Endothelial cell of umbilical vein (primary cell): ENCODE results near the gene YPEL4. TPM values are rescaled to one million over a fixed set of nuclear protein-coding genes. Genes with fewer than 3 reads are reported as not detected.

Experiments used
- BruUV-seq: library from RNA; stranded (reverse); fragments of 400-500 nt; replicated peaks from 2 replicates; lab custom pipeline; 2021; lab: Mats Ljungman, UMichigan
- CTCF ChIA-PET: fragments of 300-600, 350-600 bp; sonication (Branson Sonifier 250); formaldehyde crosslinking; loops from one replicate; lab custom pipeline; 2021; ENCODE audit warnings: antibody characterized with exemption, inconsistent platforms; lab: Charles Lee
- POLR2A ChIA-PET: fragments of 300-600, 350-600 bp; sonication (Branson Sonifier 250); formaldehyde crosslinking; loops from one replicate; lab custom pipeline; 2021; ENCODE audit warnings: antibody characterized with exemption, inconsistent platforms; lab: Charles Lee
- DNase-seq: peaks from one replicate; pipeline ENCODE4 v3.0.0-alpha.2; 2011; ENCODE audit warnings: low read depth, low spot score
- FAIRE-seq: peaks from 2 replicates; lab custom pipeline; 2011; peaks lifted over from hg19 to GRCh38; lab: Jason Lieb, UNC
- H2AFZ ChIP-seq: 2 replicates; pipeline ENCODE4 v1.6.0; 2012; ENCODE audit warnings: low read depth, low read length, control low read depth, inconsistent platforms
- H3K27ac ChIP-seq: 2 replicates; pipeline ENCODE4 v1.5.1; 2011; ENCODE audit warnings: low read depth, mild to moderate bottlenecking, control low read depth, low read length, moderate library complexity; ENCODE audit not compliant: insufficient read depth
- H3K27me3 ChIP-seq, 2 experiments: 2 replicates each; pipeline versions ENCODE4 v1.6.0 to v1.6.1; 2011; ENCODE audit warnings: low read length in 2 of 2, mixed read lengths in 1 of 2; ENCODE audit not compliant: control insufficient read depth in 2 of 2, insufficient read depth in 2 of 2
- H3K36me3 ChIP-seq, 2 experiments: 2 replicates in 1 of 2; 3 replicates in 1 of 2; pipeline ENCODE4 v1.5.1; 2011; ENCODE audit warnings: low read length in 2 of 2, mild to moderate bottlenecking in 1 of 2, moderate library complexity in 1 of 2; ENCODE audit not compliant: control insufficient read depth in 2 of 2, insufficient read depth in 2 of 2; ENCODE audit errors: extremely low read depth in 1 of 2
- H3K4me1 ChIP-seq: 3 replicates; pipeline ENCODE4 v1.5.1; 2011; ENCODE audit warnings: mild to moderate bottlenecking, low read length; ENCODE audit not compliant: control insufficient read depth, insufficient read depth; ENCODE audit errors: extremely low read depth
- H3K4me2 ChIP-seq: 2 replicates; pipeline ENCODE4 v1.6.1; 2011; ENCODE audit warnings: low read length, control low read depth, mixed read lengths; ENCODE audit not compliant: insufficient read depth
- H3K4me3 ChIP-seq, 3 experiments: fragments of 200-600 bp in 1 of 3; sonication (generic), shearing (Covaris generic) in 1 of 3; replicated peaks in 1 of 3; 2 replicates each; pipeline ENCODE4 v1.5.1; 2011 to 2016; ENCODE audit warnings: control low read depth in 3 of 3, low read length in 3 of 3, mild to moderate bottlenecking in 2 of 3, inconsistent platforms in 1 of 3, low read depth in 1 of 3, moderate library complexity in 1 of 3; ENCODE audit not compliant: insufficient read depth in 1 of 3
- H3K79me2 ChIP-seq: 2 replicates; pipeline ENCODE4 v1.6.0; 2012; ENCODE audit warnings: low read length, inconsistent platforms; ENCODE audit not compliant: control insufficient read depth, insufficient read depth
- H3K9ac ChIP-seq: replicated peaks from 2 replicates; pipeline ENCODE3; 2011; ENCODE audit warnings: low read length, control low read depth; ENCODE audit not compliant: insufficient read depth; ENCODE audit errors: extremely low read depth
- H3K9me1 ChIP-seq: replicated peaks from 3 replicates; pipeline ENCODE4 v1.6.0; 2011; ENCODE audit warnings: mild to moderate bottlenecking, low read length; ENCODE audit not compliant: control insufficient read depth, insufficient read depth; ENCODE audit errors: extremely low read depth
- H3K9me3 ChIP-seq: replicated peaks from 2 replicates; pipeline ENCODE4 v1.5.1; 2012; ENCODE audit warnings: low read length, inconsistent platforms; ENCODE audit not compliant: control insufficient read depth, insufficient read depth
- H4K20me1 ChIP-seq: replicated peaks from 2 replicates; pipeline ENCODE3; 2011; ENCODE audit warnings: mild to moderate bottlenecking, low read length; ENCODE audit not compliant: control insufficient read depth, insufficient read depth; ENCODE audit errors: extremely low read depth
- EZH2 ChIP-seq: IDR thresholded peaks from 2 replicates; pipeline ENCODE4 v1.6.1; 2012; ENCODE audit warnings: borderline replicate concordance, low read depth, mild to moderate bottlenecking, moderate library complexity, low read length, inconsistent platforms; ENCODE audit not compliant: severe bottlenecking
- FOS ChIP-seq: IDR thresholded peaks from 2 replicates; pipeline ENCODE4 v1.6.1; 2011; ENCODE audit warnings: mild to moderate bottlenecking, low read length, moderate library complexity, borderline replicate concordance; ENCODE audit not compliant: insufficient read depth
- GATA2 ChIP-seq: IDR thresholded peaks from 2 replicates; pipeline ENCODE4 v1.7.0; 2011; ENCODE audit warnings: low read depth, mild to moderate bottlenecking, moderate library complexity, mixed read lengths, low read length; ENCODE audit not compliant: insufficient read length, insufficient read depth
- JUN ChIP-seq: IDR thresholded peaks from 2 replicates; pipeline ENCODE4 v1.6.1; 2011; ENCODE audit warnings: borderline replicate concordance, low read depth; ENCODE audit not compliant: insufficient read length, insufficient read depth
- MYC ChIP-seq: IDR thresholded peaks from one replicate; pipeline ENCODE4 v1.6.1; 2011; ENCODE audit warnings: mild to moderate bottlenecking, low read depth, low read length
- POLR2A ChIP-seq: IDR thresholded peaks from 2 replicates; pipeline ENCODE4 v1.6.1; 2012; ENCODE audit warnings: low read depth, mild to moderate bottlenecking, control low read depth, low read length
- POLR2AphosphoS5 ChIP-seq: IDR thresholded peaks from 2 replicates; pipeline ENCODE4 v1.6.1; 2012; ENCODE audit warnings: low read depth, mild to moderate bottlenecking, control low read depth, low read length, moderate library complexity; ENCODE audit not compliant: insufficient read depth
- dilution Hi-C: fragments of 300-500 bp; cut with MboI; formaldehyde crosslinking; loops from one replicate; pipeline ENCODE4 v1.15.0; 2019; ENCODE audit warnings: low sequenced_read_pairs; ENCODE audit not compliant: extremely low pct_ligation_motif_present
- intact Hi-C: fragments of 100-400 bp; cut with micrococcal nuclease; formaldehyde crosslinking; loops from one replicate; pipeline ENCODE4 v1.10.0; 2022
- polyA plus RNA-seq, 4 experiments: library from polyadenylated mRNA; depleted of rRNA in 3 of 4; stranded (reverse) in 3 of 4; unstranded in 1 of 4; fragments of >200 nt; gene quantifications; 2 replicates each; pipeline versions ENCODE4 v1.2.1 to v1.2.3, GENCODE V29; 2011 to 2012; ENCODE audit warnings: missing spikeins in 1 of 4
- total RNA-seq: library from RNA; stranded (reverse); gene quantifications from 2 replicates; pipeline ENCODE4 v1.2.3, GENCODE V29; 2021
- TF ChIP-seq, protein P1 (sequence below): IDR thresholded peaks from 2 replicates; pipeline ENCODE4 v1.6.1; 2011; ENCODE audit not compliant: insufficient read depth, insufficient read length
- TF ChIP-seq, protein P2 (sequence below), 2 donors: IDR thresholded peaks; 1 replicate in 1 of 2; 2 replicates in 1 of 2; pipeline ENCODE4 v1.5.1; 2011; ENCODE audit warnings: low read length in 2 of 2, mild to moderate bottlenecking in 2 of 2, moderate library complexity in 2 of 2, control low read depth in 1 of 2, inconsistent platforms in 1 of 2, low read depth in 1 of 2; ENCODE audit not compliant: insufficient read depth in 1 of 2; ENCODE audit errors: extremely low read depth in 1 of 2

The YPEL4 gene
- total and polyA plus RNA-seq, 2 donors (not counting 3 experiments of a cell fraction or from before 2014, with no cell fraction given) = 0.03 to 0.24 TPM

DNA sequence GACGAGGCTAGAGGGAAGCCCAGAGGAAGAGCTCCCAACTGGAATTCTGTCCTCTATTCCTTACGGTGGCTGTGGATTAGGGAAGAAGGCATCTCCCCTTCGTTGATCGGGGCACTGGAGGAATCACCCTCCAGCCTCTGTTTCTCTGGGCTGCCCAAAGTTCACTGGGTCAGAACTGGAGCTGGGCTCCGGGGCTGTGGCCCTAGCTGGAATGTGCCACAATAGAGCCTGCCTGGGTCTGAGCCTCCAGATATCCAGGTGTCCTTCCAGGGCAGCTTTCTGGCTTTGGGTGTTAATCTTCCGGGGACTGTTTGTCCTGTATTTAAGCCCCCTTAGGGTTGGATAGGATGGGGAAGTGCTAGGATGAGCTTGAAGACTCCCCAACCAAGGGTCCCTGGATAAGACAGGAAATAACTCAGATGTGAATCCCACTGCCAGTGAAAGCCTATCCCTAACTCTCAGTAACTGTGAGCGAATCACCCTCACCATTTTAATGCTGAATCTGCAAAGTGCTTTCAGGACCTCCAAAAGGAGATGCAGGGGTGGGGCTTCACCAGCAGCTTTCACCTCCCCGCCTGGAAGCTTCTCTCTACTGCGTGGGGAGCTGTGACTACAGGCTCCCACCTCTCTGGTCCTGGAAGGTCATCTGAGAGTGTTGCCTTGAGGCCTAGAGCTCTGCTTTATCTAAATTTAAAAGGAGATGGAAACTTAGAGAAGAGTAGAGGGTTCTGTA lies 9.5 kb downstream of the YPEL4 start:
- Histone ChIP-seq H2AFZ (no peak overlapping the region), H3K4me1 (peaks cover 24% of the 10 kb centered on the region), H3K9me1 (no peaks in the 10 kb centered on the region), H3K9me3 (no peaks in the 10 kb centered on the region), H3K79me2 (peaks cover 18% of the 10 kb centered on the region), H3K4me2 (peak overlapping the region; percentile 92), H3K27ac (no peak overlapping the region), H3K27me3 (peaks cover 0 to 1% of the 10 kb centered on the region in 2 experiments), H3K36me3 (no peaks in the 10 kb centered on the region), H3K9ac (no peak overlapping the region), H3K4me3 (peak overlapping the region in 2 of 3 experiments; percentile 55 to 87), H4K20me1 (no peaks in the 10 kb centered on the region)
- intact Hi-C loops (no loop called here), dilution Hi-C loops (no loop called here)
- TSS peak; percentile 8 for BruUV-seq
- POLR2A ChIA-PET = interaction anchor here (1.4 to 1.5 kb wide), 2 partner anchors 72 to 109 kb away, joined by 3 to 4 read pairs; partner anchors contain the start of genes TIMM10 and UBE2L6
- no peak for DNase-seq
- TF ChIP-seq POLR2AphosphoS5 = no peak
- TF ChIP-seq GATA2 = no peak
- TF ChIP-seq EZH2 = no peak
- no peak for TF ChIP-seq FOS
- TF ChIP-seq, protein P1, sequence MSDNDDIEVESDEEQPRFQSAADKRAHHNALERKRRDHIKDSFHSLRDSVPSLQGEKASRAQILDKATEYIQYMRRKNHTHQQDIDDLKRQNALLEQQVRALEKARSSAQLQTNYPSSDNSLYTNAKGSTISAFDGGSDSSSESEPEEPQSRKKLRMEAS = no peak
- TF ChIP-seq POLR2A = no peak
- no peak for TF ChIP-seq JUN
- TF ChIP-seq, protein P2, sequence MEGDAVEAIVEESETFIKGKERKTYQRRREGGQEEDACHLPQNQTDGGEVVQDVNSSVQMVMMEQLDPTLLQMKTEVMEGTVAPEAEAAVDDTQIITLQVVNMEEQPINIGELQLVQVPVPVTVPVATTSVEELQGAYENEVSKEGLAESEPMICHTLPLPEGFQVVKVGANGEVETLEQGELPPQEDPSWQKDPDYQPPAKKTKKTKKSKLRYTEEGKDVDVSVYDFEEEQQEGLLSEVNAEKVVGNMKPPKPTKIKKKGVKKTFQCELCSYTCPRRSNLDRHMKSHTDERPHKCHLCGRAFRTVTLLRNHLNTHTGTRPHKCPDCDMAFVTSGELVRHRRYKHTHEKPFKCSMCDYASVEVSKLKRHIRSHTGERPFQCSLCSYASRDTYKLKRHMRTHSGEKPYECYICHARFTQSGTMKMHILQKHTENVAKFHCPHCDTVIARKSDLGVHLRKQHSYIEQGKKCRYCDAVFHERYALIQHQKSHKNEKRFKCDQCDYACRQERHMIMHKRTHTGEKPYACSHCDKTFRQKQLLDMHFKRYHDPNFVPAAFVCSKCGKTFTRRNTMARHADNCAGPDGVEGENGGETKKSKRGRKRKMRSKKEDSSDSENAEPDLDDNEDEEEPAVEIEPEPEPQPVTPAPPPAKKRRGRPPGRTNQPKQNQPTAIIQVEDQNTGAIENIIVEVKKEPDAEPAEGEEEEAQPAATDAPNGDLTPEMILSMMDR (IDR thresholded peaks at IDR 0.05; ENCODE audit: extremely low read depth in 1 of 2, insufficient read depth in 1 of 2, low read depth in 1 of 2, low read length in 2 of 2) = no peak
- no peak for TF ChIP-seq MYC
- no peak for FAIRE-seq
- CTCF ChIA-PET = interaction anchor here (0.7 to 4.2 kb wide), 23 partner anchors 12 to 1496 kb away, joined by 3 to 154 read pairs (median 4); partner anchors contain the start of genes RTN4RL2, SMTNL1, TIMM10 and UBE2L6
